Breast epithelium (tissue), 3 donors: Measurements from ENCODE around the gene SAMSN1.

Experiments
- POLR2AphosphoS5 ChIP-seq, 3 donors: sonication (generic); formaldehyde crosslinking; IDR thresholded peaks; one replicate each; pipeline ENCODE4 v1.6.1; 2017; ENCODE audit warnings: antibody characterized with exemption in 3 of 3
- TF ChIP-seq, protein P1 (sequence below), 3 donors: fragments of 450-650 bp; IDR thresholded peaks; one replicate each; pipeline ENCODE4 v1.5.1; 2016 to 2017; ENCODE audit warnings: antibody characterized with exemption in 3 of 3, mild to moderate bottlenecking in 3 of 3, moderate library complexity in 3 of 3

DNA sequence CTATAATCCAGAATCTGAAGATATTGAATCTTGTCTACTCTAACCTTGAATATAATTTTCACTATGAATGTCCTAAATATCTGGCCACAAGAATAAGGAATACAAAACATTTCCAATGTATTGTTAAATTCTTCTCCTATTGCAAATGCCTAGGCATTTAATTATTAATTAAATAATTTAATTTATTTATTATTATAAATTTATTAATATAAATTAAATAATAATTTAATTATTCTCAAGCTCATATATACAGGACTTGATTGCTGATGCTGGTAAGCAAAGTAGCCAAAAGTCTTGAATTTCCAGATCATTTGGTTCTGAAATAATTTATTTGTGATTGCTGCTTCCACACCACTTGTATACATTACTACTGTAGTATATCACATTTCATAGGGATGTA lies 71.1 kb downstream of the SAMSN1 start:
- TF ChIP-seq, protein P1, sequence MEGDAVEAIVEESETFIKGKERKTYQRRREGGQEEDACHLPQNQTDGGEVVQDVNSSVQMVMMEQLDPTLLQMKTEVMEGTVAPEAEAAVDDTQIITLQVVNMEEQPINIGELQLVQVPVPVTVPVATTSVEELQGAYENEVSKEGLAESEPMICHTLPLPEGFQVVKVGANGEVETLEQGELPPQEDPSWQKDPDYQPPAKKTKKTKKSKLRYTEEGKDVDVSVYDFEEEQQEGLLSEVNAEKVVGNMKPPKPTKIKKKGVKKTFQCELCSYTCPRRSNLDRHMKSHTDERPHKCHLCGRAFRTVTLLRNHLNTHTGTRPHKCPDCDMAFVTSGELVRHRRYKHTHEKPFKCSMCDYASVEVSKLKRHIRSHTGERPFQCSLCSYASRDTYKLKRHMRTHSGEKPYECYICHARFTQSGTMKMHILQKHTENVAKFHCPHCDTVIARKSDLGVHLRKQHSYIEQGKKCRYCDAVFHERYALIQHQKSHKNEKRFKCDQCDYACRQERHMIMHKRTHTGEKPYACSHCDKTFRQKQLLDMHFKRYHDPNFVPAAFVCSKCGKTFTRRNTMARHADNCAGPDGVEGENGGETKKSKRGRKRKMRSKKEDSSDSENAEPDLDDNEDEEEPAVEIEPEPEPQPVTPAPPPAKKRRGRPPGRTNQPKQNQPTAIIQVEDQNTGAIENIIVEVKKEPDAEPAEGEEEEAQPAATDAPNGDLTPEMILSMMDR (IDR thresholded peaks at IDR 0.05), result no peak
- TF ChIP-seq POLR2AphosphoS5 (IDR thresholded peaks at IDR 0.05), result no peak
